ENCODE data around the gene ZNF75A.

ZNF75A gene

DNA sequence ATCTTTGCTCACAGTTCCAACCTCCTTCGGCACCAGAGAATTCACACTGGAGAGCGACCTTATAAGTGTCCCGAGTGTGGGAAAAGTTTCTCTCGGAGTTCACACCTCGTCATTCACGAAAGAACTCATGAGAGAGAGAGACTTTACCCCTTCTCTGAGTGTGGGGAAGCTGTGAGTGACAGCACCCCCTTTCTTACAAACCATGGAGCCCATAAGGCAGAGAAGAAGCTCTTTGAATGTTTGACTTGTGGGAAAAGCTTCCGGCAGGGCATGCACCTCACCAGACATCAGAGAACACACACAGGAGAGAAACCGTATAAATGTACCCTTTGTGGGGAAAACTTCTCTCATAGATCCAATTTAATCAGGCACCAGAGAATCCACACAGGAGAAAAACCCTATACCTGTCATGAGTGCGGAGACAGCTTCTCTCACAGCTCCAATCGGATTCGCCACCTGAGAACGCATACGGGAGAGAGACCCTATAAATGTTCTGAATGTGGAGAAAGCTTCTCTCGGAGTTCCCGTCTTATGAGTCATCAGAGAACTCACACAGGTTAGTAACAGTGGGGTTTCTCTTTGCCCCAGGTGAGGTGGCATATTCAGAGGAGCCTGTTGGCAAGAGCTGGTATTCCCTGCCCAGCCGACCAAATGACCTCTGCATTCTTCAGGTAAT, 15.2 kb upstream of the ZNF75A start:
- DNase-seq, result no peak

DNA sequence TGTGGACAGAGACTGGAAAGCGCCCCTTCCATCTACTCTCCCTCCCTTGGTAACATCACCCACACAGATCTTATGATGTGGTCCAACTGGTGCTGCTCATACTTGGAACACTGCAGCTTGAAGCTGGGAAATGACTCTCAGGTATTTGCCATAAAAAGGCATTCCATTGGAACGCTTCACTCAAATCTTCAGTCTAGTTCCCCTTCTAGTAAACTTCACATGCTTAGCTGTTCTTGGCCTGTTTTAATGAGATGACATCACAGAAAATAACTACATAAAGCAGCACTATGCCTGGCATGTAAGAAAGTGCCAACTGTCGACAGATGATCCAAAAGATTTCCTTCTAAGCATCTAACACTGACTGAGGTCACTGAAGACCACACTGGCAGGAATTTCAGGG, 12.7 kb upstream of the ZNF75A start:
- no peak for DNase-seq

DNA sequence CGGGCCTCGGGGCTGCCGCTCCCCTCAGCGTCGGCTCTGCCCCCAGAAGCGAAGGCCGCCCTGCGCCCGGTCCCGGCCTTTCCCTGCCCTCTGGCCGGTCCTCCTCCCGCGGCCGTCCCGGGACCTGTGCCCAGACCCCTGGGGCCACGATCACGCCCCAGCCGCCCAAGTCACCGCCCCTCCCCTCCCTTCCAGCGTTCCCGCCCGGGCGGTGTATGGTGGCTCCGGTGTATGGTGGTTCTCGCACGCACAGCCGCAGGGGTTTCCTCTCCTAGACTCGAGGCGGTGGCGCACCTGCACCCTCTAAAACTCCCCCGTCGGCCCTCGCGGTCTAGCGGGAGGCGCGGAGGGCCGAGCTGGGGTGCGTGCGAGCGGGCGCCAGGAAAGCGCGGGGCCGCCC, 10.1 kb upstream of the ZNF75A start:
- DNase-seq, result no peak

DNA sequence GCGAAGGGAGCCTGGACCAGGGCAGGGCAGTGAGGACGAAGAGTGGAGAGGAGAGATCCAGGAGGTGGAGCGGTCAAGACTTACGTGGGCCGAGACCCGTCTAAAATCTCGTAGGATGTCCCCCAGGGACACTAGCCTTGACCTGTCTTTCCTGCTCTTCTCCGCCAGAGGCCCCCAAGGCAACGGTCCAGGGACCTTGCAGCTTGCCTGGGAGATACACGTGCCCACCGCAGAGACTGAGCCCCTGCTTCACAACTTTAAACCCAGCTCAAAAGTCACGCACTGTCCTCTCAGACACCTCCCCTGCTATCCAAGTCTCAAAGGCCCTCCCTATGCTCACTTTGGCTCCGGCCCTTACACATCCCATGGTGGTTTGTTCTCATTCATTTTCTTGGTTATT, 9.5 kb upstream of the ZNF75A start:
- DNase-seq, result no peak

DNA sequence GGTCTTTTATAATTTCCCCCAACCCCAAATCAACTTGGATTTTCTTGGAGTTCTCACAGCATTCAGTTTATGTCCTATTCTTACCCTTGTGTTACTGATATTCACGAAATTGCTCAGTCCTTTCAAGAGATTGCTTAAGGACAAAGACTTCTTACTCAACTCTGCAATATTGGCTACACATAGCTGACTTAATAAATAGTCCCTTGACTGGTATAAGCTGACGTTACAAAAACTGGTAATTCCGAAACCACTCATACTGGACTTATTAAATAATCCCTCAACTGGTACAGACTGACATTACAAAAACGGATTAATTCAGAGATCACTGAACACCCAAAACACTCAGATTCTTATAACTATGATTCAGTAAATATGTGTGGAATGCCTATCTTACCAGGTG, 927 bp upstream of the ZNF75A start:
- DNase-seq, result no peak

DNA sequence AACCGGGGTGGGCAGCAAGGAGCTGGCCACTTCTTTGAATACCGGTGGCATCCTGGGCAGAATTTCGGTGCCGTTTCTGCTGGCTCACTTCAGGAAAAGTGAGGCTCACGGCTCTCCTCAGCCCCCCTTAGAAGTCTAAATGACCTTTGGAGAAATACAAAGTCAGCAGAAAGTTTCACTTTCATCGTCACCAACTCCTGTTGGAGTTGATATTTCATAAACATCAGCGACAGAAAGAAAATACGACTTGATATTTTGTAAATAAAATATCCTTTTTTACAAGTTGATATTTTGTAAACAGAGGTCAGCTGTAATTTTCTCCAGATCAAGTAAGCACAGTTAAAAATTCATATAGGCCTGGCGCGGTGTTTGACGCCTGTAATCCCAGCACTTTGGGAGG, 781 bp downstream of the ZNF75A start:
- no peak for DNase-seq

DNA sequence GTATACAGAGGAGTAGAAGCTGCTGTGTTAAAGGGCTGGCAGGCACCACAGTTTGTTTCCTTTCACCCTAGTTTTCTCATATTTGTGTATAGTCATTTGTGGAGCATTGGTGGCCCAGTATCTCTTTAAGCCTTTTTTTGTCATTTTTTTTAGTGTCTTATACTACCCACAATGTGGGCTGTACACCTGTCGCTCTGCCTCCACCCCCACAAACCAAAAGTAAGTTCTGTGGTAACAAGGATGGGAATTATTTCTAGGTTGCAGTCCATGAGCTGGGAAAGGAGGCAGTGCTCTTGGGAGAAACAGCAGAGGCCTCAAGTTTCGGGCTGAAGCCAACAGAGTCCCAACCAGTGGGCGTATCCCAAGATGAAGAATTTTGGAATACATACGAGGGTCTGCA, 6.2 kb downstream of the ZNF75A start:
- DNase-seq, result no peak

DNA sequence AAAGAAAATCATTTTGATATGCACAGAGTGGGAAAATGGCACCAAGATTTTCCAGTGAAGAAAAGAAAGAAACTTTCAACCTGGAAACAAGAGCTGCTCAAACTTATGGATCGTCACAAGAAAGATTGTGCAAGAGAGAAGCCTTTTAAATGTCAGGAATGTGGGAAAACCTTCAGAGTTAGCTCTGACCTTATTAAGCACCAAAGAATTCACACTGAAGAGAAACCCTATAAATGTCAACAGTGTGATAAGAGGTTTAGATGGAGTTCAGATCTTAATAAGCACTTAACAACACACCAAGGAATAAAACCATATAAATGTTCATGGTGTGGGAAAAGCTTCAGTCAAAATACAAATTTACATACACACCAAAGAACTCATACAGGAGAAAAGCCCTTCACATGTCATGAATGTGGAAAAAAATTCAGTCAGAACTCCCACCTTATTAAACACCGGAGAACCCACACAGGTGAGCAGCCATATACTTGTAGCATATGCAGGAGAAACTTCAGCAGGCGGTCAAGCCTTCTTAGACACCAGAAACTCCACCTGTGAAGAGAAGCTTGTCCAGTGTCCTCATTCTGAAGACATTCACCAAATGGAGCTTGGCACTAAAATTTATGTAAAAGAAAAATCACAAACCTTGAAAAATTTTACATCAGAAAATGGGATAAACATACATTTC, 12.2 kb downstream of the ZNF75A start:
- DNase-seq, result no peak

DNA sequence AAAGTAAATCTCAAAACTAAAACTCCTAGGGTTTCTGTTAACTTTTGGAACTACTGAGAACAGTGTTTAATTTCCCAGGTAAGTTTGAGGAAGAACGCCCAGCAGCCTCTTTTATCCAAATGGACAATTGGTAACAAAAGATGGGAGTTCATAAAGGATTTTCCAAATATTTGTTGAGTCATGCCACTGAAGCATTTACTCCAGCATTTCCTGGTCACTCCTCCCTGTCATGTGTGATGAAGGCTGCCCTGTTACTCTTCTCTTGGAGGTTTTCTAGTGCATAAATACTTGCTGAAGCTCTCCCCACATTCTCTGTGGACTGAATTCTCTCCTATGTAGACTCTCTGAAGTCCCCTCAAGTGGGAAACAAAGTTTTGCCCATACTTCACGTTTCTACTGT, 16.5 kb downstream of the ZNF75A start:
- no peak for DNase-seq

DNA sequence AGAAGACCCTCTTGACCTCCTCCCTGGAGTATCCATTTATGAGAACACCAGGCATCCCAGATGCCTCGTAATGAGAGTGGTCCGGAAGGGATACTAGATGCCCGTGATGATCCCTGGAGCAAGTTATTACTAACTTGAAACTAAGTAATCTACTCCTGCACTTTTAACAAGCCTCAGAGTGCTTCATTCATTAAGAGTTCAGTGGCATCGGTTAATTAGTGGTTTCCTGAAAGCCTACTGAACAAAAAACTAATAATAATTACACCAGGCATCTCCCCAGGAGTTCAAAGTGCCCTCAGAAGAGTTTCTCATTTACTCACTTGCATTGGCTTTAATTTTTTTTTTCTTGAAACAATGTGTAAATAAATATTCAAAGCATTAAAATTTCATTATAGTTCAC, 22.2 kb downstream of the ZNF75A start:
- no peak for DNase-seq

DNA sequence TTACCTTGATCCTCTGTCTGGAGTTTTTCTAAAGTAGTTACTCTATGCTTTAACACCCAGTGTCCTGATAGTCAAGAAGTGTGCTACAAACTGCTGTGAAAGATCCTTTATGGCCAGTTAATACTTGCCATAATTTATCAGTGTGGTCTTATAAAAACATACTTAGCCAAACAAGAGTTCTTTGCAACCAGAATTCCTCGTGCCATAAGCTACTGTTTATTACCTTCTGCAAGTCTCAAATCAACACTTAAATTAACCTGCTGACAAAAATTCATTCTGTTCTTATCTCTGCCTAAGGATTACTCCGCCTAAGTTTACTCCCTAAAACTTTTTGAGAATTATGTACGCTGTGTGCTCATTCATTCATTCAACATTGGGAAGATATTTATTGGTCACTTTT, 22.8 kb downstream of the ZNF75A start:
- no peak for DNase-seq

DNA sequence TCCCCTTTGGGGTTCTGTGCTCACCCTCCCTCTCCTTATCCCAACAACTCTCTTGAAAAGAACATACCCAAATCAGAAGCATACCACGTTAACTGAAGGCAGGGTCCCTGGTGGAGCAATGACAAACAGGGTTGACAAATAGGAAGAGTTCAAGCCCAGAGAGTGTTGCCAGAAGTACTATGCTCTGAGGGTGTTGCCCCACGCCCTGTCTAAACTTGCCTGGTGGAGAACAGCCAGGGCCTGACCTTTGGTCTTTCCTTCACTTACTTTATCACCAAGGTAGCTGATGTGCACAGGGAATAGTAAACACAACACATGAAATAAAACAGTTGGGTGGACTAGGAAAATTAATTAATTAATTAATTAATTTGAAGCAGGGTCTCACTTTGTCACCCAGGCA, 23.3 kb downstream of the ZNF75A start:
- DNase-seq, result no peak

DNA sequence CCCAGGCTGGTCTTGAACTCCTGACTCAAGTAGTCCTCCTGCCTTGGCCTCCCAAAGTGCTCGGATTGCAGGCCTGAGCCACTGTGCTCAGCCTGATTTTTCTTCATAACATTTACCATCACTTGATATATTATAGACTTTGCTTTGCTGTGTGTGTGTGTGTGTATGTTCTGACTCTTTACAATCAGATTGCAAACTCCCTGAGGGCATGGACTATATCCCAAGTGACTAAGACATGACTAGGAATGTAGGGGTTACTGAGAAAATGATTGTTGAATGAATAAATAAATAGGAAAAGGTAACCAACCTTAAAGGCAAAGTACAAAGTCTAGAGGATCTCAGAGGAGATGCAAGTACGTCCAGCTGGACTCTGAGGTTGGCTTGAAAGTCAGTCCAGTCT, 40.7 kb downstream of the ZNF75A start:
- no peak for DNase-seq

DNA sequence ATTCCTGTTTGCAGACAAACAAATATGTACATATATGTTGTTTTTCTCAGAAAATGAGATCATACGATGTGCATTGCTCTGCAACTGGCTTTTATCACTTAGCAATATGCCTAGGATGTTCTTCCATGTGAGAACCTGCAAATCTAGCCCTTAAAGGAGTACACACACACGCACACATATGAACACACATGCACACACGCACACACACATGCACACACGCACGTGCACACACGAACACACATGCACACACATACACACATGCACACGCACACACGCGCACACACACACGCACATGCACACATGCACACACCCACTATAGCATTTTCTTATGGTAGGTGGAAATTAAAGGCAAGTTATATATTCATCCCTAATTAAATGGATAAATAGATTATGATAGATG, 42.3 kb downstream of the ZNF75A start:
- no peak for DNase-seq

DNA sequence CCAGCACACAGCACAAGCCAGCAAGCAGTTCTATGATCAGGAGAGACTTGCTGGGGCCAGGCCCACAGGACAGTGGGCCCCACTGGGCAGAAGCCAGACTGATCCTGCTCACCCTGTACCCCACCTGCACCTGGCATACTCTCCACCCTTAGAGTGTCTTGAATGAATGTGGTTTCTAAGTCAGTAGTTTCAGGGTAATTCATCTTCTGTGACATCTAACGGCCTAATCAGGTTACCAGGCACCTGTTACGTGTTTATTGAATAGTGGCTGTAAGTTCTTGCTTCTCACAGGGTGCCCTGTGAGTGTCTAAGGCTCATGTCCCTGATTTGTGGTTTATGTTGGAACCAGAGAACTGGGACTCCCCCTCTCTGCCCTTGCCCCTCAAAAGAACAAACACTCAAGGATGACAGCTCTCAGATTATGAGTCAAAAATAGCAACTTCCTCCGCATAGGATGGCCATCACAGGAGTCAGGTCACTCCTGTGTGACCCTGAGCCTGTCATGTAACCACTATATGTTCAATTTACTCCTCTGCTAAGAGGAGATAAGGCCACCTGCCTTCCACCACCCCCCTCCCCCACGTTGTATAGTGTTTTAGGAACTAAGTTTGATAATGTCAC, 43.4 kb downstream of the ZNF75A start:
- DNase-seq, result no peak

DNA sequence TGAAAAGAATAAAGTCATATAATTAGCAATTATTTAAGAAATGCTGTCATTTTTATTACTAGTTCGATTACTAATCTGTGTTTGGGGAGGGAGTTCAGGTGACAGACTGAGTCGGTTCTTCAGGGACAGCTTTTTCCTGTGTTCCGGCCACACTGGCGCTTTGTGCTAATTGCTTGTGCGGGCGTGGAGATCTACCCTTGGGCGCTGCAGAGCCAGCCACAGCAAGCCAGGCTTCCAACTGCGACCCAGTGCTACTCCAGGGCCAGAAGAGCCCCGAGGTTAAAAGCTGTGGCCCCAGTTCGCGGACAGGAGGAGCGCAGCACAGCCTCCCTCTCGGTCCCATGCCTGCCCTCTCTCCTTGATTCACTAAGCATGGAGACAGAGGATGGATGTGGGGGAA, 43.9 kb downstream of the ZNF75A start:
- no peak for DNase-seq

DNA sequence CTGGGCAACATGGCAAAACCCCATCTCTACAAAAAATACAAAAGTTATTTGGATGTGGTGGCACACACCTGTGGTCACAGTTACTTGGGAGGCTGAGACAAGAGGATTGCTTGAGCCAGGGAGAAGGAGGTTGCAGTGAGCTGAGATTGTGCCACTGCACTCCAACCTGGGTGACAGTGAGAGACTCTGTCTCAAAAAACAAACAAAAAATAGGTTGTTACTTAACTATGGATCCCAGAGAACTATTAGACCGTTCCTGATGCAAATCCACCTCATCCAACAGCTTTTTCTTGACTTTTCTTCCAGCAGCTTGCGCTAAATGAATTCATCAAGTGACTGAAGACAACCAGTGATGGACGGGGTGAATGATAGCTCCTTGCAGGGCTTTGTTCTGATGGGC, 50.3 kb downstream of the ZNF75A start, which contains the start of gene OR2C1:
OR2C1 (plus strand) TSS at position 301 of the 400 bp plus-strand sequence; CDS start at position 353, 52 bp downstream.
- no peak for DNase-seq

DNA sequence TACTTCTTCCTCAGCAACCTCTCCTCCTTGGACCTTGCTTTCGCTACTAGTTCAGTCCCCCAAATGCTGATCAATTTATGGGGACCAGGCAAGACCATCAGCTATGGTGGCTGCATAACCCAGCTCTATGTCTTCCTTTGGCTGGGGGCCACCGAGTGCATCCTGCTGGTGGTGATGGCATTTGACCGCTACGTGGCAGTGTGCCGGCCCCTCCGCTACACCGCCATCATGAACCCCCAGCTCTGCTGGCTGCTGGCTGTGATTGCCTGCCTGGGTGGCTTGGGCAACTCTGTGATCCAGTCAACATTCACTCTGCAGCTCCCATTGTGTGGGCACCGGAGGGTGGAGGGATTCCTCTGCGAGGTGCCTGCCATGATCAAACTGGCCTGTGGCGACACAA, 50.8 kb downstream of the ZNF75A start:
- DNase-seq, result no peak

DNA sequence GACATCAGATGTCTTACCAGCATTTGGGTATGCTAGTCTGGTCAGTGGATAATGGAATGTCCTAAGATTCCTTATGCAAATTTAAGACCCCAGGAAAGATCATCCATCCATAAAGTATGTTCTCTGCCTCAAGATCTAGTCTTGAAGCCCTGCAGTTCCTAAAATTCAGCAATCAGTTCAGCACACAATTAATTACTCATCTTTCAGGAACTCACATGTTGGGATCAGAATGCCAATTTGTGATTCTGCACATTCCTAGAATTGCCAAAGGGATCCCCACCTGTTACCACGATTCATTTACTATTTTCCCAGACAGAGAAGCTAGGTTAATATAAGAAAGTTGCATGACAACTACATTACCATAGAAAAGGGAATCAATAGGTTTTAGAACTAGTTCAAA, 53.6 kb downstream of the ZNF75A start:
- no peak for DNase-seq

DNA sequence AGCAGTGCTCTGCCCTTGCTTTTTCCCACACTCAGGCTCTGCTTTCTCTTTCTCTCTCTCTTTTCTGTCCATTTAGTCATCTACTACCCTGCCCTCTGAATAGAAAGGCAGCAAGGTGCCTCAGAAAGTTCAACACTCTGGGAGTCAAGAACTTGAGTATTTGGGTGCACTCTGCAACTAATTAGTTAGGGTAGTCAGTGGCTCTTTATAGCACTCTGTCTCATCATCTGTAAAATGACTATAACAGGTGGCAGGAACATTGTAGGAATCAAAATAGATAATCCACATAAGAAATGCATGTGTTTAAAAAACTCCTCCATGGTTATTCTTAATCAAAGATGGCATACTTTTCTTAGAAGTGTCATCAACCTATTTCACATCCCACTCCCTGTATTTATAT, 57.6 kb downstream of the ZNF75A start:
- DNase-seq, result no peak

DNA sequence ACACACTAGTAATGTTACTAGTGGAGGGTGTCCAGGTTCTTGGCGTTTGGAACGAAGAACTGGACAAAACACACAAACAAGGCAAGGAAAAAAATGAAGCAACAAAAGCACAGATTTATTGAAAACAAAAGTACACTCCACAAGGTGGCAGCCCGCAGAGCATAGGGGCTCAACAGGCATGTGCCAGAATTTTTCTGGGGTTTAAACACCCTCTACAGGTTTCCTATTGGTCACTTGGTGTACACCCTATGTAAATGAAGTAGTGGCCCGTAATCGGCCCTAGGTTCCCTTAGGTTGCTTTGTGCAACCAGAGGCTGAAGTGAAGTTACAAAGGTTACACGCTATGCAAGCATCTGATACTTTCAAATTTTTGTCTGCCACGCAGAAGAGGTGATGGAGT, 58.5 kb downstream of the ZNF75A start:
- no peak for DNase-seq

DNA sequence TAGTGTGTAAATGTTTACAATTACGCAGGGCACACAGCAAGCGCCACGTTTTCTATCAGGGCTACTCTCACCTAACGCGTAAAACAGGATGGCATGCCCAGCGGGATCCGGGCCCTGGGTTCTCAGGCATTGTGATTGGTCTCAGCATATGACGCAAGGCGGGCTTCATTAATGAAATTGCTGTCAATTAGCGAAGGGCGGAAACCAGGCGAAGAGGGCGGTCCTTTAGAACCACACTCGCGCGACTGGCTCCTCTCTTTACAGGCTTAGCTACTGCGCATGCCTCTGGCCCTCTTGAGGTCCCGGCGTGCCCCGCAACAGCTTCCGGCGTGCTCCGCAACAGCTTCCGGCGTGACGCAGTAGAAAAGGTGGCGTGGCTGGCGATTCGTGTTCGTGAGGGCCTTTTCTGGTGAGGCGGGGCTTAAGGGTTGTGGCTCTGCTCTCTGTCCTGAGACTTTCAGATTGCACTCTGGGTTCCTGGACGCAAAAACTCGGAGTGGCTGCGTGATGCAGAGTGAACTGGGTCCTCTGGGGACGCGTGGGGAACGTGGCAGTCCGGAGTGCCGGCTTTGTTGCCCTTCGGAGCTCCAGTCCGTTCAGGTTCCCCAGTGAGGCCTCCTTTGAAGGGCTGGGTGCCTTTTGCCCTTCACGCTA, 59.6 kb downstream of the ZNF75A start:
- peak; percentile 90 for DNase-seq

Measured in left hindlimb (tissue), 1 donor.